Posterior cingulate gyrus (tissue), 11 donors: Measurements from ENCODE around the gene NCKAP5.
"Not testable (repeated sequence)": the region's sequence is repeated elsewhere in the genome, so short reads cannot be mapped to it uniquely, and the experiment has no call there.

Experiments used
- DNase-seq, 10 donors: peaks; one replicate each; pipeline versions ENCODE4 v3.0.0 to v3.0.0-alpha.2; 2020 to 2021; ENCODE audit warnings: mixed read lengths in 3 of 10
- intact Hi-C: fragments of 100-400 bp; cut with DNase I; formaldehyde crosslinking; loops from one replicate; pipeline ENCODE4 v1.15.1; 2023

The NCKAP5 gene

GRCh38 chr2:133525613-133526529 lies 42.4 kb downstream of the NCKAP5 start:
- intact Hi-C loops: no loop called here
- DNase-seq: no peak

DNA sequence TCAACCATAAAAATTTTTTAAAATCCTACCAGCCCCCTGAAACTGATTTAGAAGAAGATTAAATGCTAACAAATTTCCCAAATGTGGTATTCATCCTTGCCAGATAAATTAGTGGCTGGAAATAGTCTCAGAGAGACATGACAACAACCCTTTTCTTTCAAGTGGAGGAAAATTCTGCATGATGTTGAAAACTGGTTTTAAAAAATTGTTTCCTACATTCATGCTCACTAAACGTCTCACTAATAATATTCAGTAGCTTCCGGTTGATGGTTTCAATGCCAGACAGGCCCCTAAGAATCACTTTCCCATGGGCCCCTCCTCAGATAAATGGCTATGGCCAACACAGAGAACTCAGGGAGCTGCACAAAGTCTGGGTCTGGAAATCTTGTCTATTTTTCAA lies 43.2 kb downstream of the NCKAP5 start:
- DNase-seq: no peak
- intact Hi-C loops: no loop called here

- intact Hi-C loops: no loop called here
Observed at GRCh38 chr2:133523406-133523805, 44.9 kb downstream of the NCKAP5 start.

GRCh38 chr2:133522204-133522603 lies 46.1 kb downstream of the NCKAP5 start:
- no peak for DNase-seq
- intact Hi-C loops: no loop called here

More at GRCh38 chr2:133523406-133523805, 44.9 kb downstream of the NCKAP5 start:
- no peak for DNase-seq

DNA sequence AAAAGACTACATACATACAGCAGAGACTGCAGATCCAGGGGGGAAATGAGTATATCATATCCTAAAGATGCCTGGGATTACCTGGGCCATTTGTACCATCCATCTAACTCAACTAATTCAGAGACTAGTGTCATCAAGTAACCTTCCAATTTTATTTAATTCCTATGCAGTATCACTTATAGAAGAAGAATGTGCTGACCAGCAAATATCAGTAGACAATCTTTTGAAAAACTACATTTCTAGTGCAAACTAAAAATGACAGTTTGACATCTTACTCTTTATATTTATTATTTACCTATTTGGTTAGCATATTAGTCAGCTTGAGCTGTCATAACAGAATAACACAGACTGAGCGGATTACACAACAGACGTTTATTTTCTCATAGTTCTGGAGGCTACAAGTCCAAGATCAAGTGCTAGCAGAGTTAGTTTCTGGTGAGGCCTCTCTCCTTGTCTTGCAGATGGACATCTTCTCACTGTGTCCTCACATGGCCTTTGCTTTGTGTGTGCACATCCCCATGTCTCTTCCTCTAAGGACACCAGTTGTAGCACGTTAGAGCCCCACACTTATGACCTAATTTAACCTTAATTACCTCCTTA lies 47.0 kb downstream of the NCKAP5 start:
- no peak for DNase-seq
- intact Hi-C loops: no loop called here

GRCh38 chr2:133519677-133520076 lies 48.6 kb downstream of the NCKAP5 start:
- DNase-seq, intact Hi-C loops: not testable (repeated sequence)

DNA sequence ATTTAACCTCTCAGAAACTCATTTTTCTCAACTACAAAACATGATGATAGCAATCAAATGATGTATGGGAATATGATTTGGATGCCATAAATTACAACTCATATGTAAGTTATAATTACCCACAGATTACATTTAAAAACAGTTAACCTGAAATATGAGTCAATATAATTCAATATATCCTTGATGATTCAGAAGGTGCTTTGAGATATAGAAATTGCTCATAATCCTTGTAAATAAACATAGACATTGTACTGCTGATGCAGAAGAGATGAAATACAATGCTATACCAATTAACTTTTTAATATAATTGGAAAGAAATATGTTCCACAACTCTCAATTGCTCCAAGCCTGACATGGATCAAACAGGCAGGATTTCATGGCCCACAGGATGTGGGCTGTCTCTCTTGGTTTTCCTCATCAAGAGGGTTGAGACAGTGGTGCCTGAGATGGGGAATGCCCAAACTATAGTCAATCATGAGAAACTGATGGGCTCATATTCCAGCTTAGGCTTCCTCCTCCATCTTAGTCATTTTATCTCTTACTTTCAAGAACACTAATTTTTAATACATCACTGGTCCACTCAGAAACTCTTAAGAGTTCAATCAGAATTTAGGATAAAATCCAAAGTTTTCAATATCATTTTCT lies 49.4 kb downstream of the NCKAP5 start:
- no peak for DNase-seq
- intact Hi-C loops: no loop called here

DNA sequence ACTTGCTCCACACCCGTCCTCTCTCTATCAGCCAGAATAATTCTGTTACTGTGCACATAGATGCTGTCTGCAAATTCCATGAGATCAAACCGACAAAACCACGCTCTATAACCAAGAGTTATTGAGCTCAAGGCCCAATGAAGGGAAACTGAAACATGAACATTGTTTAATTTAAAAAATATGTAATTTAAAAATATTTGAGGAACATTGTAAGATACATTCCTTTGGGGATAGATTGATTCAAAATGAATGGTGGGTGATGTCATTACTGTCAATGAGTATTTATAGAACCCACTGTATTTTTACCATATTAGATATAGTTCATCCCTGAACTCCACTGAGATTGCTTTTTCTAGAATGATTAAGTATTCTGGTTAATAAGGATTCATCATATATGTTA lies 50.4 kb downstream of the NCKAP5 start:
- no peak for DNase-seq
- intact Hi-C loops: no loop called here

DNA sequence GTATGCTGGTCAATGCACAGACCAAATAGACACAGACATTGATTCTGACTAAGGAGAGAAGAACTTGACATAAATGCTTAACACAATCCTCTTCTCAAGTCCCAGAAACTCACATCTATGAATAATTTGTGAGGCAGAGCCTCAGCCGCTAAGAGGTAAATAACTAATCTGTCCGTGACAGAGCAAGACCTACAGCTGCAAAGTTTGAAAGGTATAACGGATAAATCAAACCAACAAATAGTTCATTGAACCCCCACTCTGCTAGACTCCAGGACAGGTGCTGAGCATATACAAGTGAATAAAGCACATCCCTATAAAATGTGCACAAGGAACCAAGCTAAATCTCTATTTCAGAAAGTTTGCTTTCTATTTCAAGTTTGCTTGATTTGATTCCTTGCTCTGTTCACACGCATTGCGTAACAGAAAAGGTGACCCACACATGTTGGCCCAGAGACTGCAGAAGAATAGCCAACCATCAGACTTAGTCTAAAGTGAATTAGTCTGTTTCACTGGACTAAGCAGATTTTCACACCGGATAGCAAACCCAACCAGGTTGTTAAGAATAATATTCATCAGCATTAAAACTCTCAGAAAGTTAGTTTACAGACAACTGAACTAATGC lies 51.7 kb downstream of the NCKAP5 start:
- intact Hi-C loops: no loop called here

DNA sequence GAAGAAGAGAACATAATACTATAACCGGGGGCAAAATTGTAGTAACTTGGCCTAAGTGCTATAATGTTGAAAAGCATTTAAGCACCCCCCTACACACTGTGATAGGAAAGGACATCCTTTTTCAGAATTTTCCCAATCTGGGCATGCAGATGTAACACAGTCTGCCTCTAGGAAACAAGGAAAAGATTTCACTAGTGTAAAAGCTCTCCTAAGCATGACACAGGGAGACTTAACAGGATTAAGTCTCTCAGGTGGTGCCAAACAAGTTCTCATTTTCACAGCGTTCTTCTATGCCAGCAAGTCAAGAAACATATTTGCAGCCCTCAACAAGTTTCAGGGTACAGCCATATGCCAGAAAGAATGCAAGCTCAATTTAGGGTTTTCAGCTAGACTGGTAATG lies 53.0 kb downstream of the NCKAP5 start:
- DNase-seq: no peak
- intact Hi-C loops: no loop called here

More for the DNA sequence above, 51.7 kb downstream of the NCKAP5 start:
- DNase-seq: no peak

- intact Hi-C loops: no loop called here
- no peak for DNase-seq
Observed at GRCh38 chr2:133513893-133514292, 54.4 kb downstream of the NCKAP5 start.

DNA sequence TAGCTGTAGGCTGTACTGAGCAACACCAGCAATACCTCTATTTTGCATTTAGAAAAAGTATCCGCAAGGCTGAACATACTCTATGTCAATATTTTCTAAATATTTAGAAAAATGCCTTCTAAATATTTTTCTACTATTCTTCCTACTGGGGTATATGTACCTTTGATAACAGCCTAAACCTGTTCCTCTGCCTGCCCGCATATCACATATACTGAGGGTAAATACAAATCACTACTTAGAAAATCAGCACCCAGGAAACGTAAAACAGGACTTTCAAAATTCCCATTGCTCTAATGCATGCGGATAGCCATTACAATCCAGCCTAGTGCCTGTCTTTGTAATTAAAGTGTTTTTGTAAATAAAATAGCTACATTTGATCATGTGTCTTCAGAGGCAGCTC lies 56.1 kb downstream of the NCKAP5 start:
- no peak for DNase-seq
- intact Hi-C loops: no loop called here

DNA sequence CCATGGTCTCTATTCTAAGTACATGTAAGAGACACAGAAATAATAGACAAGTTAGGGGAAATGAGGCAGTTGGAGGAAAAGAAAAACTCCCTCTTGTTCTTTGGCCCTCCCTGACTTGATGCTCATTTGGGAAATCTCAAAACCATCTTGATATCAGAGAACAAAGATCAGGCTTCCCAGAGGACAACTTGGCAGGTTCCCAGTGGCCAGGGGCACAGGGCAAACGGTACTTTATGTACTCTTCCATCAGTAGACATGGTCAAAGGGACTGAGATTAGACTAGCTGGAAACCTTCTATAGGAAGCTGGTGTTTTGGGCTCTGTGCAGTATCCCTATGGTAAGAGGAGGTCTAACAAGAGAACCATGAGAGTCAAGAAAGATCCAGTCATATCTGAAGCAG lies 56.6 kb downstream of the NCKAP5 start:
- DNase-seq: no peak
- intact Hi-C loops: no loop called here

DNA sequence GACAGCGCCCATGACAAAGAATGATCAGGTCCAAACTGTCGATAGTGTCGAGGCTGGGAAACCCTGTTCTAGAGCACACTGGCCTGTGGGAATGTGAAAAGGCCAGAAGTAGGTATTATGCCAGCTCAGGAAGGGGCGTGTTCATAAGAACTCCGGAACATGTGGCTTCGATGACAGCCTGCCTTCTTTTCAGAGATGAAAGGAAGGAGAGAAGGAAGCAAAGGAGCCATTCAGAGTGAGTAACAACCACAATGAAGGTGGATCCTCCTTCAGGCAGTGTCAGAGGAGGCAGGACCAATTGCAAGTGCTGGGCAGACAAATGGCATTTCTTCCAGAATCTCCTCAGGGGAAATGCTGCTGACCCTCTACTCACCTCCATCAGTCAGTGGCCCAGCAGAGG lies 58.5 kb downstream of the NCKAP5 start:
- DNase-seq: no peak
- intact Hi-C loops: no loop called here

DNA sequence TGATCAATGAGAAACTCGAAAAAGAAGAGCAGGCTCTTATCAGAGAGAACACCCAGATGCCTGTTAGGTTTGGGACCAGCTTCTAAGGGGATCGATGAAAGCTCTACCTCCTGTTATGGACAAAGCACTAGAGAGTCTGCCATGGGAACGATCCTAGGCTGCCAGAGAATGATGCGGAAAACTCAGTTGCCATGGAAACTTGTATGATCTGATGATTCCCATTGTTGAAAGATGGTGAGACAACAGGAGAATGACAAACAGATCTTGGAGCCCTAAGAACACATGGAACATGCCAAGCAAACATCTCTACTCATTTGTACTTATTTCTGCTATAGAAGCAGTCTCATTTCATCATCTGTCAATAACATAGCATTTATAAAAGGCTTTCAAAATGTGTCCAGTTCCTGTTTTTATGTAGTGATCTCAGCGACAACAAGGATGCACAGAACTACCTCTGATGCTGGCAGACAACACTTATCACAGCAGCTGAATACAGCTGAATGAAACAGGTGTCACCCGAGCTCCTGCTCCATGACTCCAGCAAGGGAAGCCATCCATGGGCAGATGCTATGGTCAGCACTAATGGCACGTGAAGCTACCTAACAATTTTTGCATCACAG lies 59.6 kb downstream of the NCKAP5 start:
- intact Hi-C loops: no loop called here
- DNase-seq: no peak

DNA sequence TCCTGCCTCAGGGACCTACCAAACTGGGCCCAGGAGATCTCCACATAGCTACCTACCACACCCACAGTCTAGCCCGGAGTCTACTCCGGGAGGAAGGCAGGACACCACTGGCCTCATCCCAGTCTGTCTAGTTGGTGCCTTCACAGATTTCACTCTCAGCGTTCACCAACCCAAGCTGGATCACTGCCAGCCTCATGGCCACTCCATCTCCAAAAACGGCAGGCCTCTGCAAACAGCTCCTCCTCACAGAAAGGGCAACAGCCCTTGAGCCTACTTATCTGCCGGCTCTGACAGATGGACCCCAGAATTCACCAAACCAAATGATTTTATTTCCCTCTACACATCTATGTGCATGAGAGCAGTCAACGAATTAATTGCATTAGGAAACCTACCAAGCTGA lies 61.3 kb downstream of the NCKAP5 start:
- intact Hi-C loops: no loop called here

DNA sequence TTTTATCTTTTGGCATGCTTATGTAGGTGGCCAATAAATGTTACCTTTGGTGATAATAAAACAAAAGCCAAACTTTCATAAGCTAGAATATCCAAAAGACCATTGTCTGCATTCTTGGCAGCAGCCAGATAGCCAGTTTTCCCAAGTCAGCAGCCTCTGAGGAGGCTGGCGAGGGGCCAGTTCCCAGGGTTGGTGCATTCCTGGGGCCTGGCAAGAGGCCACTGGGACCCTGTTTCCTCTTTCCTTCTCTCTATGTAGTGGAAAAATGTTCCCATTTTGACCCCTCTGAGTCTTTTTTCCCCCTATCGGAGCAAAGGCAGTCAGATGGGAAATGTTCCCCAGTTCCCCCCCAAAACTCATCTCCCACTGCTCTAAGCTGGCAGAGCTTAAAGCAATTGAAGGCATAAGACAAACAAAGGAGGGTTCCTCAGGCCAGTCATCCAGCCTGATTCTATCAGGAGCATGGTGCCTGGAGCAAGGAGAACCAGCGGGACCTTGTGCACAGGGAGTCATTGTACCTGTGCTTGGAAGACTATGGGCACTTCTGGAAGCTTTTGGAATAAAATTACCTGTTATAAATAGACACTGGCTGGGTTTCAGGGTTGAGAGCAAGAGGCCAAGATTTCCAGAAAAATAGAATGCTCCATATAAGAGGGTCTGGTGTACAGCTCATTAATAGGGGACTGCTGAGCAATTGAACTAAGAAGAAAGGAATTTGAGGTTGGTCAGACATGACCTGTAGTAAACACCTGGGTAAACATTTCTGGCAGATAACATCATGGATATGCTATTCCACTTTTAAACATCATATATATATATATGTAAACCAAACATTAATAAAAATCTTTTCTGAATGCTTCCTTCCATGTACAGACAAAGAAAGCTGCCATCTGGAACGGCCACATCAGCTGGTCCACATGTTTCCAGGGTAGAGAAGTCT lies 63.4 kb downstream of the NCKAP5 start:
- peak in 8 of 10 donors; percentile 10 to 86 (median 56) for DNase-seq

More for the DNA sequence above, 61.3 kb downstream of the NCKAP5 start:
- no peak for DNase-seq

GRCh38 chr2:133503927-133504326 lies 64.3 kb downstream of the NCKAP5 start:
- intact Hi-C loops: no loop called here
- DNase-seq: no peak

More for the DNA sequence above, 63.4 kb downstream of the NCKAP5 start:
- intact Hi-C loops: no loop called here

DNA sequence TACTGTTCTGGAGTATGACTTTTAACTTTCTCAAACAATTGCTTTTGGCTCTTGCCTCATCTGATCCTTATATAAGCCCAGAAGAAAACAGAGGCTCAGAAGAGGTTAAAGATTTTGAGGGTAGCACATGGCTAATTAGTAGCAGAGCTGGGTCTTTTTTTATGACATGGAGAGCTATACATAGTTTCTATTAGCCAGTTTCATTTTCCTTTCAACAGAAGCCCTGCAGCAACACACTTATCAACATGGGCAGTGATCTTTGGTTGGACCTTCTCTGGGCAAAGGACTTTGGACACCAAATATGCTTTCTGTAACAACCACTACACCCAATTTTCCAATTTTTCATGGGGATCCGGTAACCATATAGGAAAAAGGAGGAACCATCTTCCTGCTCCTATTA lies 64.9 kb downstream of the NCKAP5 start:
- intact Hi-C loops: no loop called here
- no peak for DNase-seq
